ENCODE data around the gene ZDHHC4.

GRCh38 chr7:6606866-6607583 lies 29.8 kb downstream of the ZDHHC4 start:
- TF ChIP-seq CTCF (IDR thresholded peaks at IDR 0.05; ENCODE audit: low read length) (no peak), EZH2phosphoT487 (IDR thresholded peaks at IDR 0.05; ENCODE audit: low read length) (no peak), EZH2 (optimal IDR thresholded peaks at IDR 0.05; ENCODE audit: low read depth, low read length) (no peak)
